ENCODE measurements around the gene SDCBP2. TPM values are rescaled to one million over a fixed set of nuclear protein-coding genes. Genes with fewer than 3 reads are reported as not detected.

SDCBP2 gene
- total and polyA plus RNA-seq, 2 of the 4 experiments (the other 2 are of a cell fraction): 0.54 to 1.3 TPM

GRCh38 chr20:1362484-1362883 is 33.5 kb upstream of the SDCBP2 start:
- dilution Hi-C loops (cut with HindIII; ENCODE audit: low sequenced_read_pairs, unreplicated experiment): no loop called here
- H2BK5ac ChIP-seq (ENCODE audit: low read depth, low read length, poor library complexity, severe bottlenecking): no peak overlapping the region
- no peak overlapping the region for H2BK15ac ChIP-seq (ENCODE audit: low read depth, low read length)
- ChIA-PET POLR2A (ENCODE audit: unreplicated experiment) (no interaction called here), CTCF (no interaction called here)
- peak overlapping the region; percentile 26 for H2AK9ac ChIP-seq (replicated peaks; ENCODE audit: low read depth, low read length, poor library complexity)
- no peaks in the 10 kb centered on the region for H3K9me3 ChIP-seq (ENCODE audit: control insufficient read depth, insufficient read depth, low read length)
- in situ Hi-C loops (cut with MboI; ENCODE audit: low sequenced_read_pairs): no loop called here
- no peak overlapping the region for H2AFZ ChIP-seq (replicated peaks; ENCODE audit: low read length, poor library complexity)
- no peak overlapping the region for H2BK120ac ChIP-seq (ENCODE audit: low read depth, low read length)
- H3K9ac ChIP-seq (ENCODE audit: low read depth, low read length): no peak overlapping the region
- H3K36me3 ChIP-seq (ENCODE audit: control insufficient read depth, insufficient read depth, low read length): peaks cover 22% of the 10 kb centered on the region
- peaks cover 43 to 50% of the 10 kb centered on the region in 2 experiments for H3K79me1 ChIP-seq (ENCODE audit: low read depth in 1 of 2, low read length in 2 of 2)
- H2BK20ac ChIP-seq (ENCODE audit: low read depth, low read length): no peak overlapping the region
- H3K9me1 ChIP-seq (ENCODE audit: insufficient read depth, low read length): peaks cover 16% of the 10 kb centered on the region
- no peak overlapping the region for H3K23ac ChIP-seq (ENCODE audit: low read depth, low read length)
- H4K20me1 ChIP-seq (ENCODE audit: insufficient read depth, low read length): peaks cover 11% of the 10 kb centered on the region; the same call in 1 of the 2 replicates
- no peak overlapping the region for H4K8ac ChIP-seq (ENCODE audit: low read depth in 2 of 2, low read length in 2 of 2)
- DNase-seq (no peak), ATAC-seq (ENCODE audit: low read depth) (no peak)
- TF ChIP-seq MXI1 (IDR thresholded peaks at IDR 0.05; ENCODE audit: borderline replicate concordance, low read depth, low read length) (no peak), CEBPB (IDR thresholded peaks at IDR 0.05; ENCODE audit: low read depth, low read length) (no peak), RAD21 (IDR thresholded peaks at IDR 0.05; ENCODE audit: low read length) (no peak), USF2 (IDR thresholded peaks at IDR 0.05; ENCODE audit: low read depth, low read length) (no peak), RCOR1 (IDR thresholded peaks at IDR 0.05; ENCODE audit: insufficient replicate concordance, low read length) (no peak), RFX5 (IDR thresholded peaks at IDR 0.05; ENCODE audit: low read depth, low read length) (no peak), MAZ (IDR thresholded peaks at IDR 0.05; ENCODE audit: borderline replicate concordance, low read depth, low read length) (no peak), MAFK (IDR thresholded peaks at IDR 0.05; ENCODE audit: low read depth, low read length) (no peak), SMC3 (IDR thresholded peaks at IDR 0.05; ENCODE audit: low read depth, low read length) (no peak), POLR2A (IDR thresholded peaks at IDR 0.05; ENCODE audit: low read depth, low read length) (no peak), CTCF (conservative IDR thresholded peaks at IDR 0.05; ENCODE audit: low read depth, low read length) (no peak), CHD1 (IDR thresholded peaks at IDR 0.05; ENCODE audit: low read depth, low read length) (no peak), BHLHE40 (IDR thresholded peaks at IDR 0.05; ENCODE audit: low read depth, low read length) (no peak), NFE2L2 (IDR thresholded peaks at IDR 0.05; ENCODE audit: low read depth, low read length) (no peak), FOS (IDR thresholded peaks at IDR 0.05; ENCODE audit: low read depth, low read length) (no peak)
- TF ChIP-seq, protein P1, sequence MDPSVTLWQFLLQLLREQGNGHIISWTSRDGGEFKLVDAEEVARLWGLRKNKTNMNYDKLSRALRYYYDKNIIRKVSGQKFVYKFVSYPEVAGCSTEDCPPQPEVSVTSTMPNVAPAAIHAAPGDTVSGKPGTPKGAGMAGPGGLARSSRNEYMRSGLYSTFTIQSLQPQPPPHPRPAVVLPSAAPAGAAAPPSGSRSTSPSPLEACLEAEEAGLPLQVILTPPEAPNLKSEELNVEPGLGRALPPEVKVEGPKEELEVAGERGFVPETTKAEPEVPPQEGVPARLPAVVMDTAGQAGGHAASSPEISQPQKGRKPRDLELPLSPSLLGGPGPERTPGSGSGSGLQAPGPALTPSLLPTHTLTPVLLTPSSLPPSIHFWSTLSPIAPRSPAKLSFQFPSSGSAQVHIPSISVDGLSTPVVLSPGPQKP (IDR thresholded peaks at IDR 0.05; ENCODE audit: borderline replicate concordance, low read depth, low read length): no peak
- no peaks in the 10 kb centered on the region for H3K27me3 ChIP-seq (ENCODE audit: control insufficient read depth, insufficient read depth, low read length)
- H4K91ac ChIP-seq (ENCODE audit: insufficient read depth, low read depth, low read length): no peak overlapping the region
- H2AK5ac ChIP-seq (ENCODE audit: low read depth, low read length): no peak overlapping the region
- peaks cover 6% of the 10 kb centered on the region for H3K4me1 ChIP-seq (ENCODE audit: control insufficient read depth, insufficient read depth, low read length)
- H3K18ac ChIP-seq (ENCODE audit: low read depth, low read length): no peak overlapping the region
- BruUV-seq (replicated peaks): no TSS peak
- no peak overlapping the region for H3K4ac ChIP-seq (ENCODE audit: low read depth, low read length)
- no peak overlapping the region for H3K14ac ChIP-seq (replicated peaks; ENCODE audit: low read depth, low read length)
- H3K4me3 ChIP-seq (ENCODE audit: insufficient read depth, low read depth, low read length): no peak overlapping the region
- H3K27ac ChIP-seq (ENCODE audit: insufficient read depth, low read length): no peak overlapping the region
- H3K56ac ChIP-seq (ENCODE audit: extremely low read depth, insufficient read depth, low read length): no peak overlapping the region
- WGBS, 2 experiments (ENCODE audit: extremely low coverage in 2 of 2, insufficient read length in 1 of 2): no CpG with 5 or more reads among the region's 2 CpGs
- no peak overlapping the region for H4K5ac ChIP-seq (ENCODE audit: low read depth, low read length)
- H3K4me2 ChIP-seq (ENCODE audit: low read depth, low read length): no peak overlapping the region
- intact Hi-C loops (cut with micrococcal nuclease): no loop called here

Data from IMR-90 (cell line).